Kidney (tissue), 14 donors: Measurements from ENCODE around the gene POR. TPM values are rescaled to one million over a fixed set of nuclear protein-coding genes. Genes with fewer than 3 reads are reported as not detected.

ENCODE experiments used
- DNase-seq, 5 donors: peaks; one replicate each; pipeline ENCODE4 v3.0.0-alpha.2; 2013 to 2020
- FAIRE-seq: peaks from 2 replicates; lab custom pipeline; 2012; peaks lifted over from hg19 to GRCh38; lab: Jason Lieb, UNC
- H3K27ac ChIP-seq, 2 donors: one replicate each; pipeline ENCODE4 v1.7.0; 2013; ENCODE audit warnings: low read depth in 2 of 2, low read length in 2 of 2, inconsistent platforms in 1 of 2
- H3K27me3 ChIP-seq: one replicate; pipeline ENCODE4 v1.7.1; 2013; ENCODE audit warnings: low read length, inconsistent platforms; ENCODE audit not compliant: control insufficient read depth, insufficient read depth
- H3K36me3 ChIP-seq, 3 donors: one replicate each; pipeline versions ENCODE4 v1.7.0 to v1.7.1; 2013; ENCODE audit warnings: low read length in 3 of 3, control low read depth in 1 of 3, inconsistent platforms in 1 of 3; ENCODE audit not compliant: insufficient read depth in 3 of 3, control insufficient read depth in 2 of 3
- H3K4me1 ChIP-seq, 3 donors: one replicate each; pipeline versions ENCODE4 v1.7.0 to v1.7.1; 2013; ENCODE audit warnings: low read length in 3 of 3, inconsistent platforms in 1 of 3, low read depth in 1 of 3; ENCODE audit not compliant: control insufficient read depth in 2 of 3, insufficient read depth in 2 of 3
- H3K4me3 ChIP-seq, 3 donors: one replicate each; pipeline versions ENCODE4 v1.7.0 to v1.8.1; 2013; ENCODE audit warnings: low read length in 3 of 3, control low read depth in 1 of 3, inconsistent platforms in 1 of 3
- H3K9ac ChIP-seq, 3 donors: one replicate each; pipeline versions ENCODE4 v1.7.0 to v1.7.1; 2013; ENCODE audit warnings: low read length in 3 of 3, control low read depth in 1 of 3, inconsistent platforms in 1 of 3
- H3K9me3 ChIP-seq, 3 donors: one replicate each; pipeline versions ENCODE4 v1.7.0 to v1.7.1; 2013; ENCODE audit warnings: low read length in 3 of 3, control low read depth in 1 of 3, inconsistent platforms in 1 of 3; ENCODE audit not compliant: control insufficient read depth in 2 of 3, insufficient read depth in 1 of 3
- intact Hi-C: fragments of 100-400 bp; cut with DNase I; formaldehyde crosslinking; loops from one replicate; pipeline ENCODE4 v1.11.1; 2022
- polyA plus RNA-seq: library from polyadenylated mRNA; stranded (reverse); fragments of 350-450 nt; fragmentation: Illumina TruSeq; extraction: RNeasy Lipid Tissue Mini Kit (QIAGEN cat#74804); gene quantifications from one replicate; pipeline ENCODE4 v1.2.3, GENCODE V29; 2014; ENCODE audit warnings: low read depth, low replicate concordance; ENCODE audit not compliant: insufficient read depth
- total RNA-seq: library from RNA; stranded (reverse); fragmentation: NEBNext Ultra II Directional; extraction: Animal tissue kit (Norgen Biotek cat#: 25700); gene quantifications from one replicate; pipeline ENCODE4 v1.2.1, GENCODE V29; 2021
- TF ChIP-seq, protein P1 (sequence below): IDR thresholded peaks from 3 replicates; pipeline ENCODE4 v1.5.1; 2012; ENCODE audit warnings: mild to moderate bottlenecking, moderate library complexity, borderline replicate concordance; ENCODE audit not compliant: insufficient read depth; ENCODE audit errors: extremely low read depth
- donor health status: control.
- donor health status: control.
- donor health status: control.
- donor health status: control.
- donor health status: control.
- donor health status: DM: yes; HTN: yes; CAD: no.
- donor health status: Normal renal cell carcinoma (clear cell type).

The POR gene
- total and polyA plus RNA-seq, 2 donors from 2014 or later: 122 to 130 TPM

- intact Hi-C loops: no loop called here
- Histone ChIP-seq H3K4me3 (no peak overlapping the region), H3K27ac (no peak overlapping the region), H3K36me3 (peaks cover 0 to 21% (median 10%) of the 10 kb centered on the region in 3 donors), H3K9ac (no peak overlapping the region), H3K27me3 (no peaks in the 10 kb centered on the region), H3K4me1 (peaks cover 0 to 6% (median 0%) of the 10 kb centered on the region in 3 donors), H3K9me3 (no peaks in the 10 kb centered on the region)
- DNase-seq: peak in 2 of 5 donors; percentile 23 to 80
- no peak for FAIRE-seq
- TF ChIP-seq, protein P1, sequence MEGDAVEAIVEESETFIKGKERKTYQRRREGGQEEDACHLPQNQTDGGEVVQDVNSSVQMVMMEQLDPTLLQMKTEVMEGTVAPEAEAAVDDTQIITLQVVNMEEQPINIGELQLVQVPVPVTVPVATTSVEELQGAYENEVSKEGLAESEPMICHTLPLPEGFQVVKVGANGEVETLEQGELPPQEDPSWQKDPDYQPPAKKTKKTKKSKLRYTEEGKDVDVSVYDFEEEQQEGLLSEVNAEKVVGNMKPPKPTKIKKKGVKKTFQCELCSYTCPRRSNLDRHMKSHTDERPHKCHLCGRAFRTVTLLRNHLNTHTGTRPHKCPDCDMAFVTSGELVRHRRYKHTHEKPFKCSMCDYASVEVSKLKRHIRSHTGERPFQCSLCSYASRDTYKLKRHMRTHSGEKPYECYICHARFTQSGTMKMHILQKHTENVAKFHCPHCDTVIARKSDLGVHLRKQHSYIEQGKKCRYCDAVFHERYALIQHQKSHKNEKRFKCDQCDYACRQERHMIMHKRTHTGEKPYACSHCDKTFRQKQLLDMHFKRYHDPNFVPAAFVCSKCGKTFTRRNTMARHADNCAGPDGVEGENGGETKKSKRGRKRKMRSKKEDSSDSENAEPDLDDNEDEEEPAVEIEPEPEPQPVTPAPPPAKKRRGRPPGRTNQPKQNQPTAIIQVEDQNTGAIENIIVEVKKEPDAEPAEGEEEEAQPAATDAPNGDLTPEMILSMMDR: no peak
These were observed 67.5 kb downstream of the POR start for GRCh38 chr7:75982306-75983064.

DNA sequence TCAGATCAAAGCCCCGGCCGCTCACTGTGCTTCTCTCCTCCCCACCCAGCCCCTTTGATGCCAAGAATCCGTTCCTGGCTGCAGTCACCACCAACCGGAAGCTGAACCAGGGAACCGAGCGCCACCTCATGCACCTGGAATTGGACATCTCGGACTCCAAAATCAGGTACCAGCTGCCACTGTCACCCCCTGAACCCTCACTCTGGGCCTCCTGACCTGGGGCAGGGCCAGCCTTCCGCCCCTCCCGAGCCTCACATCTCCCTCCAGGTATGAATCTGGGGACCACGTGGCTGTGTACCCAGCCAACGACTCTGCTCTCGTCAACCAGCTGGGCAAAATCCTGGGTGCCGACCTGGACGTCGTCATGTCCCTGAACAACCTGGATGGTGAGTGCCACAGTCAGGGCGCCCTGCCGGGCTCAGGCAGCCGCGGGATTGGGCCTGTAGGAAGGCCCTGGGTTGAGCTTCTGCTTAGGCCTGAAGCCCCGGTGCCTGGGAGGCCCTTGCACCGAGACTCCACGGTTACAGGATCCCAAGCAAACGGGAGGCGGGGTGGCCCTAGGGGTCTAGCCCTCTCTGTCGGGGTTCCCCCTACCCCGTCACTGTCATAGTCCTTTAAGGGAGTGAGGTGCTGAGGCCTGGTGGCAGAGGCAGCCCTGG lies 68.6 kb downstream of the POR start:
- DNase-seq: peak in 2 of 5 donors; percentile 23 to 75
- peaks cover 0 to 21% (median 11%) of the 10 kb centered on the region in 3 donors for H3K36me3 ChIP-seq
- TF ChIP-seq, protein P1: no peak
- FAIRE-seq: no peak
- no peak overlapping the region for H3K27ac ChIP-seq
- peaks cover 0 to 6% (median 0%) of the 10 kb centered on the region in 3 donors for H3K4me1 ChIP-seq
- no peaks in the 10 kb centered on the region for H3K9me3 ChIP-seq
- no peak overlapping the region for H3K9ac ChIP-seq
- H3K4me3 ChIP-seq: no peak overlapping the region
- no peaks in the 10 kb centered on the region for H3K27me3 ChIP-seq
- intact Hi-C loops: no loop called here

DNA sequence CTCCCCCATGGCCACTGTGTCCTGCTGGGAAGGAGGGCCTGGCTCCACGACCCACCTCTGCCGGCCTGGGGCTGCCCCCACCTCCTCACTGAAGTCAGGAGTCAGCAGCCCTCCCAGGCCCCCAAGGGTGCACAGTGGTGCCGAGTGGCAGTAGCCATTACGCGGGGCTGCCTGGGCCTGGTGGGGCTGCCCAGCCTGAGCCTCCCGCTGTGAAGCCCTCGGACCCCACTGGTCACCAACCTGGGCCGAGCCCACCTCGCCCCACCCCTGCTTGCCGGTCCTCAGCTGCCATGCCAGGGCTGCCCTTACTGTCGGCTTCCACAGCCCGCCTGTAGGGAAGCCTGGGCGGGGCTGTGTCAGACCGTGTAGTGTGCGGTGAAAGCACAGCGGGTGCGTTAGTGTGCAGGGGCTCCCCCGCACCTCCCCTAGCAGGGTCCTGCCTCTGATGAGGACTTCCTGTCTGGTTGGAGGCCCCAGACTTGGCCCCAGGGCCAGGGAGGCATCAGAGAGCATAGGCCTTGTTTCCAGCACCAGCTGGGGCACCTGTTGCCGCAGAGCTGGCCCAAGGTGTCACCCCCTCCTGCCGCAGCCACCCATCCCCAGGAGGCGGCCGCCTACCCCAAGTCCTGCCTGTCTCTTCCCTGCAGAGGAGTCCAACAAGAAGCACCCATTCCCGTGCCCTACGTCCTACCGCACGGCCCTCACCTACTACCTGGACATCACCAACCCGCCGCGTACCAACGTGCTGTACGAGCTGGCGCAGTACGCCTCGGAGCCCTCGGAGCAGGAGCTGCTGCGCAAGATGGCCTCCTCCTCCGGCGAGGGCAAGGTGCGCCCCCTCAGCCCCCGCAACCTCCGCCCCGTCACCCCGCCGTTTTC lies 69.4 kb downstream of the POR start:
- TF ChIP-seq, protein P1: no peak
- intact Hi-C loops: no loop called here
- no peak overlapping the region for H3K4me3 ChIP-seq
- H3K9me3 ChIP-seq: no peaks in the 10 kb centered on the region
- H3K9ac ChIP-seq: no peak overlapping the region
- H3K36me3 ChIP-seq: peaks cover 0 to 21% (median 11%) of the 10 kb centered on the region in 3 donors
- no peak overlapping the region for H3K27ac ChIP-seq
- no peaks in the 10 kb centered on the region for H3K27me3 ChIP-seq
- H3K4me1 ChIP-seq: peaks cover 0 to 6% (median 3%) of the 10 kb centered on the region in 3 donors
- FAIRE-seq (no peak), DNase-seq (peak in 2 of 5 donors; percentile 36 to 74)
